IPS DF 19.7 (cell line): ENCODE data around the gene PTPRJ.
"Not testable (repeated sequence)": the region's sequence is repeated elsewhere in the genome, so short reads cannot be mapped to it uniquely, and the experiment has no call there.

ENCODE experiments used
- DNase-seq: peaks from one replicate; pipeline ENCODE4 v3.0.0-alpha.2; 2013; ENCODE audit warnings: low read depth, low spot score

Gene PTPRJ

DNA sequence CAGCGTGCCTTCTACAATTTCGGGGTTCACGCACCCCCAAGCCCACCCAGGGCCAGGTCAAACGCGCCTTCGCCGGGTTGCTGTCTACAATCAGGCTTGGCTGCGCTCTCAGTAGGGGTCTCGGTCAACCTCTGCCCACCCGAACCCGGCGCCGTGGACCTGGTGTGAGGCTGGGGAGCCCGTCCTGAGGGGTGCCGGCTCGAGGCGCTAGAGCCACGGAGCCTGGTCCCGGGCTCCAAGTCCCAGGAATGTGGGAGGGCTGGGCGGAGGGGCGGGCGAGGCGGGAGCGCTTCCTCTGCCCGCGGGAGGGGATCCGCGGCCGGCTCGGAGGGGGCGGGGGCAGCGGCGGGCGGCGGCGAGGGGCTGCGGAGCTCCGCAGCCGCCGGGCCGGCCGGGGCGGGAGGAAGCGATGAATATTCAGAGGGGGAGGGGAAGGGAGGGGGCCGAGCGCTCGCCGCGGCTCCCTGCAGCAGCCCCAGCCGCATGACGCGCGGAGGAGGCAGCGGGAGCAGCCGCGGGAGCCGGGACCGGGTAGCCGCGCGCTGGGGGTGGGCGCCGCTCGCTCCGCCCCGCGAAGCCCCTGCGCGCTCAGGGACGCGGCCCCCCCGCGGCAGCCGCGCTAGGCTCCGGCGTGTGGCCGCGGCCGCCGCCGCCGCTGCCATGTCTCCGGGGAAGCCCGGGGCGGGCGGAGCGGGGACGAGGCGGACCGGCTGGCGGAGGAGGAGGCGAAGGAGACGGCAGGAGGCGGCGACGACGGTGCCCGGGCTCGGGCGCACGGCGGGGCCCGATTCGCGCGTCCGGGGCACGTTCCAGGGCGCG, at the start of gene PTPRJ:
PTPRJ (plus strand) TSS at position 472 of the 819 bp plus-strand sequence. CDS start 354 bp downstream, outside the sequence.
- no peak for DNase-seq

DNA sequence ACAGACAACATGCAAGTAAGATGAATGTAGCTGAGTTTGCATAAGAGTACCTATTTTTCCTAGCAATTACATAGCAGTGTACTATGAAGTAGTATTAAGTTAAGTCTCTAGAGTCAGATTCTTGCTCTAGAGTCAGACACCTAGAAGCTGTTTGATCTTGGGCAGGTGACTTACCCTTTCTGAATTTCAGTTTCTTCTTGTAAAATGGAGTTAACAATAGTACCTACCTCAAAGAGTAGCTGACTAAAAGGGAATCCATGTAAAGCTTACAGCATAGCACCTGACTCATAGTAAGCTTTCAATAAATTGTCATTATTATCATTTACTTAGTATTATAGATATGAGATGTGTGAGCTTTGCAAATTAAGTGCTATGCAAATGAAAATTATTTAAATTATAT, 47.8 kb upstream of the PTPRJ start:
- DNase-seq: no peak

DNA sequence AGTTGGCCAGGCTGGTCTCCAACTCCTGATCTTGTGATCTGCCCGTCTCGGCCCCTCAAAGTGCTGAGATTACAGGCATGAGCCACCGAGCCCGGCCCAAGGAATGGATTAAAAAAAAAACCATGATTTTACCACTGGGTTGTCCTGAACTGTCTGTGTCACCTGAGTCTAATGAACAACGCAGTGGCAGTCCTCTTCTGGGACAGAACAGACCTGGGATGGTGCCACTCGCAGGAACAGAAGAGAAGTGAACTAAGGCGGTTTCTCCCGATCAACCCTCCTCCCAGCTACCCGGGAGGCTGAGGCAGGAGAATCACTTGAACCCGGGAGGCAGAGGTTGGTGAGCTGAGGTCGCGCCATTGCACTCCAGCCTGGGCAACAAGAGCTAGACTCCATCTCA, 46.6 kb upstream of the PTPRJ start:
- not testable (repeated sequence) for DNase-seq

DNA sequence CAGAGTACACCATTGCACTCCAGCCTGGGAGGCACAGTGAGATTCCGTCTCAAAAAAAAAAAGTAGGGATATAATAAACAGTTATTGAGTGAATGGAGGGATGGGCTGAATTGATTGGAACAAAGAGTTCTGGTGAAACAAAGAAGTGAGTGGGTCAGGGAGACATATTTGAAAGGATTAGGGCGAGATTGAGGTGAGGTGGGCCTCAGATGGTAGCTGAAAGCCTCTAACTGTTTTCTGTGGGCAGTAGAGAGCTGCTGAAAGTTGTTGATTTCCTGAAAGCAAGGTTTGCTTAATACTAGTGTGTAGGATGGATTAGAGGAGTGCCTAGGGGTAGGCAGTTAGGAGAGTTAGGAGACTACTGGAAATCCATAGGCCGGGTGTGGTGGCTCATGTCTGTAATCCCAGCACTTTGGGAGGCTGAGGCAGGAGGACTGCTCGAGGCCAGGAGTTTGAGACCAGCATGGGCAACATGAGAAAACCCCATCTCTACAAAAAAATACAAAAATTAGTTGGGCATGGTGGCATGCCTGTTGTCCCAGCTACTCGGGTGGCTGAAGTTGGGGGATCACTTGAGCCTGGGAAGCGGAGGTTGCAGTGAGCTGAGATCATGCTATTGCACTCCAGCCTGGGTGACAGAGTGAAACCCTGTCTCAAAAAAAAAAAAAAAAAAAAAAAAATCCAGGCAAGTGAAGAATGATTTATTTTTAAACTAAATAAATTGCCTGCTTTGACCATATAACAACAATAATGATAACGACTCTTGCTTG, 41.4 kb upstream of the PTPRJ start:
- DNase-seq: no peak

DNA sequence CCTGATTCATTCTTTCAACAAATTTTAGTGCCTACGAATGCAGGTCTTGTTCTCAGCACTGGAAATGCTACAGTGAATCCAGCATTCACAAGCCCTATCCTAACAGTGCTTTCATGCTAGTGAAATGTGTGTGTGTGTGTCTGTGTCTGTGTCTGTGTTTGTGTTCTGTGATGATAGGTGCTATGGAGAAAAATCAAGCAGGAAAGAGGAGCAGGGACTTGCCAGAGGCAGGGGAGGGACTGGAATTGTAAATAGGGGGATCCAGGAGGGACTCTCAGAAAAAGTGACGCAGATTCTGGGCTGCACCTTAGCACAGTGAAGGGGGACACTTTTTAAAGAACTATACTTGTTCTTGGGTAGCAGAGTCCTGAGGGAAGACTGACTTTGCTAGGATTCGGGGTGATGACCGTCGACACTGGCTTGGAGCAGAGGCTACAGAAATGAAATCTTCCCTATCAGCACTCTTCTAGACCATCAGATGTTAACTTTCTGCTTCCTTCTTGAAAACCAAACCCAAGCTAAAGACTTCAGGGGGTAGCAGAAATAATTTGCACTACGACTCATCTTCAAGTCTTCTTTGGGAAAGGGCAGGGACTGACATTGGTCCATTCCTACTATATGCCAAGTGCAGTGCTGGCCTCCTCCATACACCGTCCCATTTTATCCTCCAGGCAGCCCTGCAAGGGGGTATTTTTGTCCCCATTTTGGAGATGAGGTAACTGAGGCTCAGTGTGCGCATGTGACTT, 39.3 kb upstream of the PTPRJ start:
- no peak for DNase-seq

DNA sequence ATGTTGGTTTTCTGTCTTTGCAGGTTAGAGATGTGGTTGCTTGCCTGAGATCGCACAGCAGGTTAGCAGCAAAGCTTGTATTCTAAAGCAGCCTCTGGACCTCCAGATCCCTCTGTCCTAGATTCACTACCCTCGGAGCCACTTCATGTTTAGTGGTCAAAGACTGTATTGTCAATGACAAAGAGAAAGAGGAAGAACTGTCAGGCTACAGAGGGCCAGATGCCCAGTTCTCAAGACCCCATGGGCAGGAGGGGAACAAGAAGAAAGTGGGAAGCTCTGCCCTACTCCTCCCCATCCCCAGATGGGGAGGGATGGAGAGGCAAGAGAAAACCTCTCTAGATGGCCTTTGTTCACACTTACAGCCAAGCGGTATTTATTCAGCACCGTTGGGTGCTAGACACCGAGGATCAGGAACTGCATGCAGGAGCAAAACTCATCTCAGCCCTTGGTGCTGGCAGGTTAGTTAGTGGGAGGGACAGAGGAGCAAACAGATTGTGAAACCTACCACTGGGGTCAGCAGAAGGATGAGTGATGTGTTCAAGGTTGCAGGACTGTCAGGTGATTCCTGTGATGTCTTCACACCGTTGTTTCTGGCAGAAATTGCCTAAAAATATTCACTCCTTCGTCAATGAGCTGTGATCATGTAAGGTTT, 38.3 kb upstream of the PTPRJ start:
- DNase-seq: no peak

DNA sequence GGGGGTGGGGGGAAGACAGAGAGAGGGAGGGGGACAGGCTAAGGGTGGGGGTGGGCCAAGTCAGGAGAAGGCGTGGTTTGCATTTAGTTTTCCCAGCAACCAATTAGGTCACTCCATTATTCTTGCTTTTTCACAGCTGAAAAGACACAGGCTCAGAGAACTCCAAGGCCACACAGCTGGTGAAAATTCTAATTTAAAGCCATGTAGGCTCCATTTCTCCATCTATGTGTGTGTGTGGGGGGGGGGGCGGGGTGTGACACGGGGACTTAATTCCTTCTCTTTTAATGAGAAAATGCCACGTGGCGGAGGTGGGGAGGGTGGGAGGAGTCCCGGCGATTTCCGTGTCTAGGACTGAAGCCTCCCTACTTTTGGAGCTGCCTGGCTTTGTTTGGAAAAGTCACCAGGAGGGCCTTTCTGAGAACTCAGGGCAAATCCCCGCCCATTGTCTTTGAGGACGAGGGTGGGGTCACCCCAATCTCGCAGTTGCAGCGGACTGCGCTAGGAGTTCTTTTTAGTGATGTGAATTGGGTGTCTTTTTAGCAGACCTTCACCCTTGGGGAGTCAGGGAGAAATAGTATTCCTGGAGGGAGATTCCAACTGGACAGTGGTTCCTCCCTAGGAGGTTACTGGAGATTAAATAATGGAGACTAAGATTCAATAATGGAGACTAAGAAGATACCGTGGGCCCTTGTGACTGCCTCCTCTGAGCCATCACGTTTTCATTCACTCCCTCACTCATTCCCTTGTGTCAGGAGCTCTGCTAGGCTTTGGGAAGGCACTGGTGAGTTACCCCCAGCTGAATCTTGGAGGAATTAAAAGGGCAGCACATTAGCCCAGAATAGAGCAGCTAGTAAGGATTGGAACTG, 36.4 kb upstream of the PTPRJ start:
- DNase-seq: no peak

DNA sequence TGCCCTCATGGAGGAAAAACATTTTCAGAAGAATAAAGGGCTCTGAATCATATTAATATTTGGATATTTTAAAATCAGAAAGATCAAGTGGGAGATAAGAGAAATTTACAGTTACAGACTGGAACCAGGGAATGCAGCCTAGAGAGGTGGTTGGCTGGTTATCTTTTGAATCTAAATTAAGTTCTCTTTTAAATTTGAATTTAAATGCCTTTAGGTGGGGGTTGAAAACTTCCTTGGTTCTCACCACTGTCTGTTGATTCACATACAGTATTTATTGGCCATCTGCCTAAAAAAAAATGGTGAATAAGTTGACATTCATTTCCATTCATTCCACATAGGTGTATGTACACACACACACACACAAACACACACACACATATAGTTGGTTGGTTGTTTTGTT, 35.7 kb upstream of the PTPRJ start:
- DNase-seq: no peak

DNA sequence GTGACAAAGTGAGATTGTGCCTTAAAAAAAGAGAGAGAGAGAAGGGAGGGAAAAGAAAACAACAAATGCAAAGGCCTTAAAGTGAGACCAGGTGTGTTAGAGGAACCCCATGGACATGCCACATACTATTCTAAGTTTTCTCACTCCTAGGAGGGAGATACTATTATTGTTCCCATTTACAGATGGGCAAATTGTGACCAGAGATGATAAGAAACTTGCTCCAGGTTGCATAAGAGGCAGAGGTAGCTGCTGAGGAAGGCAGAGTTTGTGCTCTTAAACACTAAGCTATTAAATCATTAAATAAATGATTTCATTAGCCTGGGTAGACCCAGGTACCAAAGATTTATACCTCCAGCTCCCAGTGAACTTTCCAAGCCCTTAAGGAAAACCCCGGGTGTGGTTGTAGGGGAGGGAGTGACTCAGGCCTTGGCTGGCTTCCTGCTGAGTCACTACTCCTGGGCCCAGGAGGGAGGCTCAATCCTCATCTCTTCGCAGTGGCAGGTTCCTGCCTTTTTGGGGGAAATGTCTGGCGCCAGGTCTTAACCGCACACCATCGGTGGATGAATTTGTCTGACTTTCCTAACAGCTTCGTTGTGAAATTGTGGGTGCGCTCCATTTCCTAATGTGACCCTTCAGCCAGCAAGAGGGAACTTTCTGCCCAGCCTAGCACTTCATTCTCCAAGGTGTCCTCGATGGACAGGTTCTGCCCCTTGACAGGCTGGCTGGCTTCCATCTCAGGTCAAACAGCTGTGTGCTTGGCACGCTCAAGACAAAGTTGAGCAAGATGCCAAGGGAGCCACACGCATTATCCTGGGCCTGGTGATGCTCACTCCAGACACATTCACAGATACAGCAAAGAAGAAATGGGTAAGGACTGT, 33.4 kb upstream of the PTPRJ start:
- no peak for DNase-seq

DNA sequence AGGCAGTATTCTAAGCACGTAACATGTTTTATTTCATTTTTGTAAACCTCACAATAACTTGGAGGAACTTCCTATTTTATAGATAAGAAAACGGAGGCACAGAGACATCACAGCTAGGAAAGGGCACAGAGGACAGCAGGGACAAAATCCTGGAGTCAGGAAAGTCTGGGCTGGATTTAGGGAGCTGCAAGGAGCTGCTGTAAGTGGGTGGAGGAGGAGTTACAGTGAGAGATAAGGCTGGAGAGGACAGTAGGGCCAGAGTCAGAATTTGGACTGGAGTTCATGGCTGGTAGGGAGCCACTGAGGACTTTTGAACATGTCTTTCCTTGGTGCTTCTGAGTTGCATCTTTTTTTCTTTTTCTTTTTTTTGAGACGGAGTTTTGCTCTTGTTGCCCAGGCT, 32.2 kb upstream of the PTPRJ start:
- DNase-seq: no peak

DNA sequence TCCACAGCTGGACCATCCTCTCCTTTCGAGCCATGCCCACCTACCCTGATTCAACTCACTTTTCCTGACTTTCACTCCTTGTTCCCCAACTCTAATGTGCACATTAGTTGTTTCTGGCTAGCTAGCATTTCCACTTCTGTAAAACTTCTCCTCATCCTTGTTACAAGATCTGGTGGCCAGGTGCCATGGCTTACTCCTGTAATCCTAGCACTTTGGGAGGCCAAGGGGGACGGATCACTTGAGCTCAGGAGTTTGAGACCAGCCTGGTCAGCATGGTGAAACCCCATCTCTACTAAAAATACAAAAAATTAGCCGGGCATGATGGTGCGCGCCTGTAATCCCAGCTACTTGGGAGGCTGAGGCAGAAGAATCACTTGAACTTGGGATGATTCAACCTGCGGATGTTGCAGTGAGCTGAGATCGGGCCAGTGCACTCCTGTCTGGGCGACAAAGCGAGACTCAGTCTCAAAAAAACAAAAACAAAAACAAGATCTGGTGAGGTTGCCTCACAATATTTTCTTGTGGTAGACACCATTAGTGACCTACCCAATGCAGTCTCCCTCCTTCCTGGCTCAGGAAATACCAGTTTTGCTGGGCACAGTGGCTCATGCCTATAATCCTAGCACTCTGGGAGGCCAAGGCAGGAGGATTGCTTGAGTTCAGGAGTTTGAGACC, 31.2 kb upstream of the PTPRJ start:
- not testable (repeated sequence) for DNase-seq

DNA sequence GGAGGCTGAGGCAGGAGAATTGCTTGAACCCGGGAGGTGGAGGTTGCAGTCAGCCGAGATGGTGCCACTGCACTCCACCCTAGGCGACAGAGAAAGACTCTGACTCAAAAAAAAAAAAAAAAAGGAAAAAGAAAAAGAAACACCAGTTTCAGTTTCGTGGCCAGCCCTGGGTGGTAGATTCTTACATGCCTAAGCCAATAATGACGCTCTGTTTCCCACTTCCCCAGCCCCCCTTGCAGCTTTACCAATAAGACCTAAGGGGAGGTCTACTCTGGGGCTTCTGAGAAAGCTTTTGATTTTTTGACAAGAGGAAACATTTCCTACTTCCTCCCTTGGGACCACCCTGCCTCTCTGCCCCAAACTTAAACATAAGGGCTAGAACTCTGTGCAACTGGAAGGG, 30.0 kb upstream of the PTPRJ start:
- DNase-seq: no peak

DNA sequence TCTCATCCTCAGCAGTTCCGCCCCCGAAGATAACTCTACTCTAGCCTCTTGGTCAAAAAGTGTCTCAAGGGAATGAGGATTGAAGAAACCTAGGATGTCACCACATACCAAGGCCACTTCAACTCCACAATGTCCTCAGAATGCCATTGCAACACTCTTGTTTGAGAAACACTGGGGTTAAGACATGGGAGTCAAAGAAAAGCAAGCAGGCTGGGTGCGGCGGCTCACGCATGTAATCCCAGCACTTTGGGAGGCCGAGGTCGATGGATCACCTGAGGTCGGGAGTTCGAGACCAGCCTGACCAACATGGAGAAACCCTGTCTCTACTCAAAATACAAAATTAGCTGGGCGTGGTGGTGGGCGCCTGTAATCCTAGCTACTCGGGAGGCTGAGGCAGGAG, 28.9 kb upstream of the PTPRJ start:
- not testable (repeated sequence) for DNase-seq

DNA sequence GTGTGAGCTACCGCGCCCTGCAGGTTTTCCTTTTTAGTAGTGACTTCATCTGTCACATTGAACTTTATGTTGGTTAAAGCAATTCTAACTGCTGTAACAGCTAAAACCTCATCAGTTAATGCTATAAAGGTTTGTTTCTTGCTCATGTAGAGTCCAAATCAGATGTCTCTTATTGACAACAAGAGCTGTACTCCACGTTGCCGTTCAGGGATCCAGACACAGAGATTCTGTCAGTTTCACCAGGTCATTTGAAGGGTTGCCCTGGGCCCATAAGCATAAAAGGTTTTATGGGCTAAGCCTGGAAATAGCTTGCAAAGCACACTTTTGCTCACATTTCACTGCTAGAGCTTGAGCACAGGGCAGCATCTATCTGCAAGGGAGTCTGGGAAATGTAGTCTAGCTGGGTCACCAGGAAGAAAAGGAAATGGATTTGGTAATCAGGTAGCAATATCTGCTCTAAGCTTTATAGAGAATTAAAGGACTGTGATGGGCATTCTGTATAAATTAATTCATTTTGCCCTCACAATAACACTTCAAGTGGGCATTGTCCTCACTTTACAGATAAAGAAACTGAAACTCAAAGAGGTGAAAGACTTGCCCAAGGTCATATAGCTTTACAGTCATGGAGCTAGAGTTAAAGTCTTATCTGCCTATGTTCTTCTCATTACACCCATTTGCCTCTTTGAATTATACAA, 25.2 kb upstream of the PTPRJ start:
- no peak for DNase-seq

DNA sequence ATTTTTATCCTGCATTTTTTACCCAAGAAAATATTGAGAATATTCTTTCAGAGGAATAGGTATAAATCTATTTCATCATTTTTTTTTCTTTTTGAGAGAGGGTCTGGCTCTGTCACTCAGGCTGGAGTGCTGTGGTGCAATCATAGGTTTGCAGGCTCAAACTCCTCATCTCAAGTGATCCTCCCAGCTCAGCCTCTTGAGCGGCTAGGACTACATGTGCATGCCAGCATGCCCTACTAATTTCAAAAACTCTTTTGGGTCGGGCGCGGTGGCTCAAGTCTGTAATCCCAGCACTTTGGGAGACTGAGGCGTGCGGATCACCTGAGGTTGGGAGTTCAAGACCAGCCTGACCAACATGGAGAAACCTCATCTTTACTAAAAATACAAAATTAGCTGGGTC, 20.3 kb upstream of the PTPRJ start:
- no peak for DNase-seq

DNA sequence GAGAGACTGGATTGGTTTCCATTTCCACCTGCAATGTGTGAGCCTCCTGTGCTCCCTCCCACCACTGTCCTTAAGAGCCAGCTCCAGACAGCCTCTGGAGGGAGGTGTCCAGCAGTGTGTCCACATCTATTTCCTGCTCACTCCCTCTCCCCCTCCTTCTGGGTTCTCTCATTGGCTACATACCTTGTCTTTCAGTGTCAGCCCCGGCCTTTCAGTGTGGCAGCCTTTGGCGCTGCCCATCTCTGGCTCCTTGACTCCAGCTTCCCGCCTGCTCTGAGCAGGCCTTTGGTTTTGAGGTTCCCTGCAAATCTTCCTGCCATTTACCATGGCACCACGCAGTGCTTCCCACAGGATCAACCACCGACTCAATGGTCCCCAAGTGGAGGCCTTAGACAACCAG, 19.0 kb upstream of the PTPRJ start:
- DNase-seq: no peak

DNA sequence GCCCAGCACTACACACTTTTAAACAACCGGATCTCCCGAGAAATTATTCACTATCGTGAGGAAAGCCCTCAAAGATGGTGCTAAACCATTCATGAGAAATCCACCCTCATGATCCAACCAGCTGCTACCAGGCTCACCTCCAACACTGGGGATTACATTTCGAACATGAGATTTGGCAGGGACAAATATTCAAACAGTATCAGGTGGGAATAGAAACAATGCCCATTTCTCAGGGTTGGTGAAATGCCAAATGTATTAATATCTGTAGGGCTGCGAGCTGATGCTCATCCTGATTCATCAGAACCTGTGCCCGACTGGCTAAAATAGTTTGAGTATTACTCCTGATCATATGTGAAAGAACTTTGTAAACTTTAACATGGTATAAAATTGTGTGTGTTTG, 15.8 kb upstream of the PTPRJ start:
- no peak for DNase-seq
